ENCODE results near the gene C15orf39.
"Not testable (repeated sequence)": the region's sequence is repeated elsewhere in the genome, so short reads cannot be mapped to it uniquely, and the experiment has no call there.

DNA sequence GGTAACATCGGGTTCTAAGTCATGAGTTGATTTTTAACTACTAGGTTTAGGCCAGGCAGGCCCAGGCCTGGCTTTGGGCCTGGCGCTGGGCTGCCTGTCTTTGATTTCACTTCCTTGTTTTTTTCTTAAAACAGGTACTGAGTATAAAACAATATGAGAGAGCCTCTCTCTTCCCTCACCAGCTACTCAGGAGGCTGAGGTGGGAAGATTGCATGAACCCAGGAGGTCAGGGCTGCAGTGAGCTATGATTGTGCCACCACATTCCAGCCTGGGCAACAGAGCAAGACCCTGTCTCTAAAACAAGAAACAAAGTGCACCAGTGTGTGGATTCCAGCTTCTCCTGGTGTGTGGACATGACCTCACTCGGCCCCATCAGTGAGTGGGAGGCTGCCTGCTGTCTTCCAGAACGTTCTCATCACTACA lies 17.8 kb downstream of the C15orf39 start:
- TF ChIP-seq, protein P1, sequence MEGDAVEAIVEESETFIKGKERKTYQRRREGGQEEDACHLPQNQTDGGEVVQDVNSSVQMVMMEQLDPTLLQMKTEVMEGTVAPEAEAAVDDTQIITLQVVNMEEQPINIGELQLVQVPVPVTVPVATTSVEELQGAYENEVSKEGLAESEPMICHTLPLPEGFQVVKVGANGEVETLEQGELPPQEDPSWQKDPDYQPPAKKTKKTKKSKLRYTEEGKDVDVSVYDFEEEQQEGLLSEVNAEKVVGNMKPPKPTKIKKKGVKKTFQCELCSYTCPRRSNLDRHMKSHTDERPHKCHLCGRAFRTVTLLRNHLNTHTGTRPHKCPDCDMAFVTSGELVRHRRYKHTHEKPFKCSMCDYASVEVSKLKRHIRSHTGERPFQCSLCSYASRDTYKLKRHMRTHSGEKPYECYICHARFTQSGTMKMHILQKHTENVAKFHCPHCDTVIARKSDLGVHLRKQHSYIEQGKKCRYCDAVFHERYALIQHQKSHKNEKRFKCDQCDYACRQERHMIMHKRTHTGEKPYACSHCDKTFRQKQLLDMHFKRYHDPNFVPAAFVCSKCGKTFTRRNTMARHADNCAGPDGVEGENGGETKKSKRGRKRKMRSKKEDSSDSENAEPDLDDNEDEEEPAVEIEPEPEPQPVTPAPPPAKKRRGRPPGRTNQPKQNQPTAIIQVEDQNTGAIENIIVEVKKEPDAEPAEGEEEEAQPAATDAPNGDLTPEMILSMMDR (IDR thresholded peaks at IDR 0.05; ENCODE audit: low read length), result not testable (repeated sequence)
- not testable (repeated sequence) for TF ChIP-seq EZH2 (IDR thresholded peaks at IDR 0.05; ENCODE audit: borderline replicate concordance, low read length)

Measured in OCI-LY1 (cell line).